DND-41 (cell line): ENCODE results near the gene OR1Q1.

Source experiments
- EZH2 ChIP-seq: IDR thresholded peaks from 3 replicates; pipeline ENCODE4 v1.6.1; 2012; ENCODE audit warnings: borderline replicate concordance, low read depth, mild to moderate bottlenecking, moderate library complexity, low read length, inconsistent platforms; ENCODE audit not compliant: severe bottlenecking
- TF ChIP-seq, protein P1 (sequence below): IDR thresholded peaks from 2 replicates; pipeline ENCODE4 v1.5.1; 2012; ENCODE audit warnings: borderline replicate concordance, low read length, moderate library complexity, mild to moderate bottlenecking; ENCODE audit not compliant: poor library complexity, severe bottlenecking; ENCODE audit errors: extremely low read depth

DNA sequence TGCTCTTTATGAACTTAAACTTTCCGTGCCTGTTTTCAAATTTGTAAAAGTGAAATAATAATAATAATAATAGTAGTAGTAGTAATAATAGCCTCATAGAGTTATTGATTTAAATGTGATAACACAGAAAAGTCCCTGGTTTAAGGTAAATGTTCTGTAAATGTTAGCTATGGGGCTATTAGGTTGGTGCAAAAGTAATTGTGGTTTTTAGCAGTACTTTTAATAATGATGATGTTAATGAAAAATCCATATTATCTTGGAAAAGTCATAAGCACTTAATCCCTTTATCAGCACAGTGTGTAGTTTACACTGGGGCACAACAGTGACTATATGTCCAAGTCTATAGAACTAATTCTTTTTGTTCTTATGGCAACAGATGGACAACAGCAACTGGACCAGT, at the start of gene OR1Q1:
- TF ChIP-seq, protein P1, sequence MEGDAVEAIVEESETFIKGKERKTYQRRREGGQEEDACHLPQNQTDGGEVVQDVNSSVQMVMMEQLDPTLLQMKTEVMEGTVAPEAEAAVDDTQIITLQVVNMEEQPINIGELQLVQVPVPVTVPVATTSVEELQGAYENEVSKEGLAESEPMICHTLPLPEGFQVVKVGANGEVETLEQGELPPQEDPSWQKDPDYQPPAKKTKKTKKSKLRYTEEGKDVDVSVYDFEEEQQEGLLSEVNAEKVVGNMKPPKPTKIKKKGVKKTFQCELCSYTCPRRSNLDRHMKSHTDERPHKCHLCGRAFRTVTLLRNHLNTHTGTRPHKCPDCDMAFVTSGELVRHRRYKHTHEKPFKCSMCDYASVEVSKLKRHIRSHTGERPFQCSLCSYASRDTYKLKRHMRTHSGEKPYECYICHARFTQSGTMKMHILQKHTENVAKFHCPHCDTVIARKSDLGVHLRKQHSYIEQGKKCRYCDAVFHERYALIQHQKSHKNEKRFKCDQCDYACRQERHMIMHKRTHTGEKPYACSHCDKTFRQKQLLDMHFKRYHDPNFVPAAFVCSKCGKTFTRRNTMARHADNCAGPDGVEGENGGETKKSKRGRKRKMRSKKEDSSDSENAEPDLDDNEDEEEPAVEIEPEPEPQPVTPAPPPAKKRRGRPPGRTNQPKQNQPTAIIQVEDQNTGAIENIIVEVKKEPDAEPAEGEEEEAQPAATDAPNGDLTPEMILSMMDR = no peak
- TF ChIP-seq EZH2 = no peak
